Measurements from ENCODE around the gene GNAQ.

Gene GNAQ

DNA sequence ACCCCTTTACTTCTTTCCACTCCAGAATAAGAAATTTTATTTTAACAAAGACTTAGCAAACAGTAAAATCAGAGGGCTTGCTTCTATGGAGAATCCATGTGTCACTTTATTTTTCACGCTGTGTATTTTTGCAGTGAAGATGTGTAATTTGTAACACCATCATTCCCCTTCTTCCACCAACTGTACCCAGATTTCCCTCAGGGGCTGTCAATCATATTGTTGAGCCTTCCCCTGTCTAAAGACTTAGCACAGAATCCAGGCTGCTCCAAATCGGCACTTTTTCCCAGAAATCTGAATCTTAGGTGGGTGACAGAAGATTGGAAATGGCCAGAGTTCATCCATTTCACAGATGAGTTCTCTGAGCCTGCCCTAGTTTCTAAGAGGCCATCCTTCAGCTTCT, 115.9 kb downstream of the GNAQ start:
- no peak overlapping the region for H3K4me3 ChIP-seq
- peaks cover 0 to 53% (median 13%) of the 10 kb centered on the region in 4 donors for H3K4me1 ChIP-seq
- H3K36me3 ChIP-seq = peaks cover 0 to 16% (median 0%) of the 10 kb centered on the region in 3 donors
- no peak overlapping the region for H3K27ac ChIP-seq
- no peak for DNase-seq
- no peaks in the 10 kb centered on the region for H3K27me3 ChIP-seq
- TF ChIP-seq, protein P1, sequence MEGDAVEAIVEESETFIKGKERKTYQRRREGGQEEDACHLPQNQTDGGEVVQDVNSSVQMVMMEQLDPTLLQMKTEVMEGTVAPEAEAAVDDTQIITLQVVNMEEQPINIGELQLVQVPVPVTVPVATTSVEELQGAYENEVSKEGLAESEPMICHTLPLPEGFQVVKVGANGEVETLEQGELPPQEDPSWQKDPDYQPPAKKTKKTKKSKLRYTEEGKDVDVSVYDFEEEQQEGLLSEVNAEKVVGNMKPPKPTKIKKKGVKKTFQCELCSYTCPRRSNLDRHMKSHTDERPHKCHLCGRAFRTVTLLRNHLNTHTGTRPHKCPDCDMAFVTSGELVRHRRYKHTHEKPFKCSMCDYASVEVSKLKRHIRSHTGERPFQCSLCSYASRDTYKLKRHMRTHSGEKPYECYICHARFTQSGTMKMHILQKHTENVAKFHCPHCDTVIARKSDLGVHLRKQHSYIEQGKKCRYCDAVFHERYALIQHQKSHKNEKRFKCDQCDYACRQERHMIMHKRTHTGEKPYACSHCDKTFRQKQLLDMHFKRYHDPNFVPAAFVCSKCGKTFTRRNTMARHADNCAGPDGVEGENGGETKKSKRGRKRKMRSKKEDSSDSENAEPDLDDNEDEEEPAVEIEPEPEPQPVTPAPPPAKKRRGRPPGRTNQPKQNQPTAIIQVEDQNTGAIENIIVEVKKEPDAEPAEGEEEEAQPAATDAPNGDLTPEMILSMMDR (IDR thresholded peaks at IDR 0.05) = no peak
- no peaks in the 10 kb centered on the region for H3K9me3 ChIP-seq
- intact Hi-C loops (cut with DNase I; ENCODE audit: low total_unique reads) = no loop called here

DNA sequence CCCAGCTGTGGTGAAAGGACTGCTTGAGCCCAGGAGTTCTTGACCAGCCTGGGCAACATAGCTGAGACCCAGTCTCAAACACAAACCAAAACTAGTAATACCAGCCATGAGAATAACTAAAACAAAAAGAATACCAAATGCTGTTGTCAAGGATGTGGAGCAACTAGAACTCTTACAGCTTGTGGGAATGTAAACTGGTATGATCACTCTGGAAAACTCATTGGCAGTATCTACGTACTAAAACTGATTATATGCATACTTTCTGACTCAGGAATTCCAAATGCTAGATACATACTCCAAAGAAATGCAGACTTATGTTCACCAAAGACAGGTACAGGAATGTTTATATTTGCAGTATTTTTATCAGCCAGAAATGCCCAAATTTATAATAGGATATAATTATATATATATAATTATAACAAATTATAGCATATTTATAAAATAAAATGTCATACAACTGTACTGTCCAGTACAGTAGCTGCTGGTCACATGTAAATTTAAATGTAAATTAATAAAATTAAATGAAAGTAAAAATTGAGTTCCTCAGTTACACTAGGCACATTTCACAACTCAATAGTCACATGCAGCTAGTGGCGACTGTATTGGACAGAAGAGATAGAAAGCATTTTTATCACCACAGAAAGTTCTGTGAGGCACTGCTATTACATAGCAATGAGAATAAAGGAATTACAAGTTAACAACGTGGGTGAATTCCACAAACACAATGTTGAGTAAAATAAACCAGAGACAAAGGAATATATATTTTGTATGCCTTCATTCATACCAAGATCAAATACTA, 118.5 kb downstream of the GNAQ start:
- no peaks in the 10 kb centered on the region for H3K9me3 ChIP-seq

DNA sequence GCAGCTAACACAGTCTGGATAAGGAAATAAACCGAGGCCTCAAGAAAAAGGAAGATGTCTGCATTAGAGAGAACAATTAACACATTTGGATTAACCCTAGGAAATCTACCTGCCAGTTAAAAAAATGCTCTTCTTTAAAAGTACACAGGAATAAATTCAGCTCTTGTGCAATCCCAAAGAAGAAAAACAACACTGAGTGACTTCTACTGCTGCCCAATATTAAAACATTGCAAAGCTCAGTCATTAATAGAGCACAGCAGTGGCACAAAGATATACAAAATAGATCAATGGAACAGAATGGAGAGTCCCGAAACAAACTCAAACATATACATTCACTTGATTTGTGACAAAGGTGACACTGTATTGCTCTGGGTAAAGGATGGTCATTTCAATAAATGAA, 119.7 kb downstream of the GNAQ start:
- DNase-seq = no peak
- Histone ChIP-seq H3K27ac (no peak overlapping the region), H3K9me3 (no peaks in the 10 kb centered on the region), H3K27me3 (no peaks in the 10 kb centered on the region), H3K4me3 (no peak overlapping the region), H3K4me1 (peaks cover 0 to 65% (median 12%) of the 10 kb centered on the region in 4 donors), H3K36me3 (no peaks in the 10 kb centered on the region)
- intact Hi-C loops (cut with DNase I; ENCODE audit: low total_unique reads) = no loop called here
- TF ChIP-seq, protein P1 (IDR thresholded peaks at IDR 0.05) = no peak

More for the DNA sequence above, 118.5 kb downstream of the GNAQ start:
- H3K27ac ChIP-seq = no peak overlapping the region
- H3K36me3 ChIP-seq = no peaks in the 10 kb centered on the region
- H3K4me3 ChIP-seq = no peak overlapping the region
- peaks cover 0 to 63% (median 14%) of the 10 kb centered on the region in 4 donors for H3K4me1 ChIP-seq
- H3K27me3 ChIP-seq = no peaks in the 10 kb centered on the region
- intact Hi-C loops (cut with DNase I; ENCODE audit: low total_unique reads) = no loop called here
- no peak for DNase-seq
- TF ChIP-seq, protein P1 (IDR thresholded peaks at IDR 0.05) = no peak

DNA sequence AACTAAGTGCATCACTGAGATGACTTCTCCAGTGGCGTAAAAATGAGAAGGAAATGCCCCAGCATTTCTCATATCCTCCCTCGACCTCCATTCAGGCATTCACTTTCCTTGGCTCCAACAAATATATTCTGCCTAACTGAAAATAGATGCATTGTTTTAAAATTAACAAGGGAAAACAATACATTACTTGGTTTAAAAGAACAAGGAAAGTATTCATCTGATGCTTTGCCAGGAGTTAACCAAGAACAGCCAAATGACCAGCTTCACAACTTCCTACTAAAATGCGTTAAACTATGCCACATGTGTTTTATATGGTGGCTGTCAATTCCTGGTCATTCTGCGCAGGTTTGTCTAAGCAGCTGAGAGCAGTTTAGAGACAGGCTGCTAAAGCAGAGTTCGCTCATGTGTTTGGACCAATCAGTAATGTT, 121.4 kb downstream of the GNAQ start:
- no peak overlapping the region for H3K27ac ChIP-seq
- no peaks in the 10 kb centered on the region for H3K27me3 ChIP-seq
- no peak overlapping the region for H3K4me3 ChIP-seq
- no peaks in the 10 kb centered on the region for H3K9me3 ChIP-seq
- no peak for DNase-seq
- peaks cover 0 to 68% (median 12%) of the 10 kb centered on the region in 4 donors for H3K4me1 ChIP-seq
- intact Hi-C loops (cut with DNase I; ENCODE audit: low total_unique reads) = no loop called here
- H3K36me3 ChIP-seq = no peaks in the 10 kb centered on the region
- TF ChIP-seq, protein P1 (IDR thresholded peaks at IDR 0.05) = no peak

DNA sequence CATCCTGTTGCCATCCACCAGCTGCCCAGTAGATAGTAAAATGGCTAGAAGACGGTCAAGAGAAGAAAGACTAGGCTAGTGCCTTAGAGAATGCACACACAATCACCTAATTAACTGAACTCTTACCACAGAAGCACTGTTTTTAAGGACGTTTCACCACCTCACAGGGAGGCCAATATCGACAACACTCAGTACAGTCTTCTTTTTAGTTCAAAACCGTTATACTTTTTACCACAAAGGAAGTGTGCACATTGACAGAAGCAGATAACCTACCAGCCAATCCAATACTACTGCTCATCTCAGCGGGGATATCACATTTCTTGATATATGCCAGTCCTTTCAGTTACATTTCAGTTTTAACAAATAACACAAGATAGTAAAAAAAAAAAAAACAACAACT, 122.3 kb downstream of the GNAQ start:
- no peak for DNase-seq
- TF ChIP-seq, protein P1 (IDR thresholded peaks at IDR 0.05) = no peak
- H3K27me3 ChIP-seq = no peaks in the 10 kb centered on the region
- H3K4me1 ChIP-seq = peaks cover 0 to 59% (median 11%) of the 10 kb centered on the region in 4 donors
- H3K27ac ChIP-seq = no peak overlapping the region
- no peak overlapping the region for H3K4me3 ChIP-seq
- no peaks in the 10 kb centered on the region for H3K9me3 ChIP-seq
- no peaks in the 10 kb centered on the region for H3K36me3 ChIP-seq
- intact Hi-C loops (cut with DNase I; ENCODE audit: low total_unique reads) = no loop called here

Data from tibial artery (tissue), 4 donors.